Measurements from ENCODE around the gene DOK6. TPM values are rescaled to one million over a fixed set of nuclear protein-coding genes. Genes with fewer than 3 reads are reported as not detected.

Gene DOK6
- total and polyA plus RNA-seq, 2 of the 13 experiments (the other 11 are each of a cell fraction or from before 2014, with no cell fraction given): 17.0 to 17.2 TPM

GRCh38 chr18:69874058-69874457, 473.4 kb downstream of the DOK6 start:
- Histone ChIP-seq H3K9me3 (ENCODE audit: low read length) (no peaks in the 10 kb centered on the region), H3K9ac (ENCODE audit: insufficient read depth, low read depth, low read length) (no peak overlapping the region), H3K4me3 (replicated peaks in 1 of 3; ENCODE audit: insufficient read depth in 1 of 3, low read depth in 2 of 3, low read length in 3 of 3) (no peak overlapping the region), H3K4me1 (ENCODE audit: insufficient read depth, low read length) (no peaks in the 10 kb centered on the region; the same call in 1 of the 2 replicates), H4K20me1 (ENCODE audit: insufficient read depth, low read length) (no peaks in the 10 kb centered on the region), H3K4me2 (ENCODE audit: low read depth, low read length) (no peak overlapping the region), H3K79me2 (ENCODE audit: insufficient read depth, low read length) (no peaks in the 10 kb centered on the region), H2AFZ (ENCODE audit: low read length) (no peak overlapping the region), H3K36me3 (replicated peaks in 1 of 2; ENCODE audit: control insufficient read depth in 1 of 2, insufficient read depth in 2 of 2, low read length in 2 of 2) (no peaks in the 10 kb centered on the region), H3K27ac (ENCODE audit: extremely low read length, insufficient read depth, low read length) (no peak overlapping the region), H3K27me3 (ENCODE audit: control insufficient read depth in 1 of 2, insufficient read depth in 2 of 2, low read length in 2 of 2) (no peaks in the 10 kb centered on the region)
- intact Hi-C loops (cut with micrococcal nuclease; ENCODE audit: unreplicated experiment): no loop called here
- ChIA-PET POLR2A (no interaction called here), CTCF (ENCODE audit: low intra/inter-chr PET ratio, low total read pairs) (no interaction called here)
- peak; percentile 9; the same call in 1 of the 2 replicates for TF ChIP-seq STAG1 (CRISPR knock-in tag; IDR thresholded peaks at IDR 0.05)
- no peak for TF ChIP-seq RFXANK (CRISPR knock-in tag; IDR thresholded peaks at IDR 0.05)
- 0 out of 2 replicates have a peak, but pooled peaks have one; percentile 17 for TF ChIP-seq CTCF (CRISPR knock-in tag; IDR thresholded peaks at IDR 0.05)
- in situ Hi-C loops (cut with HindIII; ENCODE audit: extremely low pct_ligation_motif_present, low pct_unique_long_range_greater_than_20kb): no loop called here
- no peak for ATAC-seq
- peak; percentile 4 for DNase-seq (ENCODE audit: low spot score)
- 71% methylated on average over 2 of the region's 2 CpGs for WGBS (ENCODE audit: low lambda C conversion rate)
- no TSS peak for BruUV-seq (replicated peaks)
- FAIRE-seq: no peak

GRCh38 chr18:69876490-69876889, 475.8 kb downstream of the DOK6 start:
- H3K27ac ChIP-seq (ENCODE audit: extremely low read length, insufficient read depth, low read length): no peak overlapping the region
- H3K4me1 ChIP-seq (ENCODE audit: insufficient read depth, low read length): no peaks in the 10 kb centered on the region
- in situ Hi-C loops (cut with HindIII; ENCODE audit: extremely low pct_ligation_motif_present, low pct_unique_long_range_greater_than_20kb) (no loop called here), intact Hi-C loops (cut with micrococcal nuclease; ENCODE audit: unreplicated experiment) (no loop called here)
- ATAC-seq: no peak
- H3K4me2 ChIP-seq (ENCODE audit: low read depth, low read length): no peak overlapping the region
- POLR2A ChIA-PET: no interaction called here
- CTCF ChIA-PET (ENCODE audit: low intra/inter-chr PET ratio, low total read pairs): no interaction called here
- H3K36me3 ChIP-seq (replicated peaks in 1 of 2; ENCODE audit: control insufficient read depth in 1 of 2, insufficient read depth in 2 of 2, low read length in 2 of 2): no peaks in the 10 kb centered on the region
- no peaks in the 10 kb centered on the region for H3K27me3 ChIP-seq (ENCODE audit: control insufficient read depth in 1 of 2, insufficient read depth in 2 of 2, low read length in 2 of 2)
- H4K20me1 ChIP-seq (ENCODE audit: insufficient read depth, low read length): no peaks in the 10 kb centered on the region
- FAIRE-seq: no peak
- no TSS peak for BruUV-seq (replicated peaks)
- no peak for TF ChIP-seq KDM4B (CRISPR knock-in tag; IDR thresholded peaks at IDR 0.05)
- no peak for TF ChIP-seq GMEB2 (CRISPR knock-in tag; IDR thresholded peaks at IDR 0.05; ENCODE audit: low read depth)
- no peak for TF ChIP-seq TRIM22 (IDR thresholded peaks at IDR 0.05)
- TF ChIP-seq NCOA2 (CRISPR knock-in tag; IDR thresholded peaks at IDR 0.05): no peak
- no peak for TF ChIP-seq ESRRA (CRISPR knock-in tag; IDR thresholded peaks at IDR 0.05; ENCODE audit: low read depth)
- no peak for TF ChIP-seq ELF4 (CRISPR knock-in tag; IDR thresholded peaks at IDR 0.05; ENCODE audit: borderline replicate concordance)
- TF ChIP-seq HIC2 (CRISPR knock-in tag; IDR thresholded peaks at IDR 0.05; ENCODE audit: low read depth): no peak
- DNase-seq (ENCODE audit: low spot score): no peak
- no peak overlapping the region for H3K9ac ChIP-seq (ENCODE audit: insufficient read depth, low read depth, low read length)
- no peaks in the 10 kb centered on the region for H3K79me2 ChIP-seq (ENCODE audit: insufficient read depth, low read length)
- H3K9me3 ChIP-seq (ENCODE audit: low read length): no peaks in the 10 kb centered on the region
- no peak overlapping the region for H3K4me3 ChIP-seq (replicated peaks in 1 of 3; ENCODE audit: insufficient read depth in 1 of 3, low read depth in 2 of 3, low read length in 3 of 3)
- 94% methylated on average over 3 of the region's 3 CpGs for WGBS (ENCODE audit: low lambda C conversion rate)
- H2AFZ ChIP-seq (ENCODE audit: low read length): no peak overlapping the region
